ENCODE measurements around the gene ATP6V1D.
"Not testable (repeated sequence)": the region's sequence is repeated elsewhere in the genome, so short reads cannot be mapped to it uniquely, and the experiment has no call there.

Gene ATP6V1D

DNA sequence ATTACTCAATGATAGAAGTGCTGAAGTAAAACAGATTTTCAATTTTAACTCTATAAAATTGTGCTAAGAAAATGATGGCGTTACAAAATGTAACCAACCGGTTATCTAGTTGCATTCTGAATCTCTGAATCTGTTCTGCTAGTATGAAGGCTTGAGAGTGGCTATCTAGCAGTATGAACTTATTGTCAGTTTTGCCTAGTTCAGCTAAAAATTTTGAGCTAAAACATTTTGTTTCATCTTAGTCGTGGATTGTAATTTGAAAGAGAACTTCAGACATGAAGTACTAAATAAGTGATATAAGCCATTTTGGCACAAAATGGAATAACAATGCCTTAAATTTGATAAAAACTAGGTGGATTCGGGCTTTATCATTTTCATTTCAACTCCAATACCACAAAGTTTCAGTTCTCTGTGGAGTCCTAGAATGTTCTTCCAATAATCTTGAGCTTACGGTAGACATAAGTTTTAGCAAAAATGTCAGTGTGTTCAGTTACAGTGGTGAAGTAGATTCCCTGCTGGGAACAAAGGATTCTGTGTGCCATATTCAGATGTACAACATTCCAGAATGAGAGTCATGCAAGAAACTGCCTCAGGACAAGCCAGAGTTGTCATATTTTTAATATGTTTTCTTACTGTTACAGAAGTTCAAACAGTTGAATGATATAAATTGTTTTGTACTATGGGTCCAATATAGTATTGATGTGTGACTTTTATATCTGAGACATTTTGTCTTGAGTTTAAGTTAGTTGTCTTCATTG is 28.1 kb downstream of the ATP6V1D start:
- no peaks in the 10 kb centered on the region for H3K79me2 ChIP-seq (ENCODE audit: insufficient read depth, low read length)
- H2AFZ ChIP-seq (ENCODE audit: low read depth, low read length) = no peak overlapping the region
- no peaks in the 10 kb centered on the region for H3K4me1 ChIP-seq (ENCODE audit: insufficient read depth, low read length)
- DNase-seq (no peak), ATAC-seq (ENCODE audit: insufficient read depth, low read depth) (no peak)
- no peak overlapping the region for H3K27ac ChIP-seq (ENCODE audit: low read length)
- no peak for TF ChIP-seq EZH2 (IDR thresholded peaks at IDR 0.05; ENCODE audit: borderline replicate concordance, low read depth, low read length, severe bottlenecking)
- TF ChIP-seq, protein P1, sequence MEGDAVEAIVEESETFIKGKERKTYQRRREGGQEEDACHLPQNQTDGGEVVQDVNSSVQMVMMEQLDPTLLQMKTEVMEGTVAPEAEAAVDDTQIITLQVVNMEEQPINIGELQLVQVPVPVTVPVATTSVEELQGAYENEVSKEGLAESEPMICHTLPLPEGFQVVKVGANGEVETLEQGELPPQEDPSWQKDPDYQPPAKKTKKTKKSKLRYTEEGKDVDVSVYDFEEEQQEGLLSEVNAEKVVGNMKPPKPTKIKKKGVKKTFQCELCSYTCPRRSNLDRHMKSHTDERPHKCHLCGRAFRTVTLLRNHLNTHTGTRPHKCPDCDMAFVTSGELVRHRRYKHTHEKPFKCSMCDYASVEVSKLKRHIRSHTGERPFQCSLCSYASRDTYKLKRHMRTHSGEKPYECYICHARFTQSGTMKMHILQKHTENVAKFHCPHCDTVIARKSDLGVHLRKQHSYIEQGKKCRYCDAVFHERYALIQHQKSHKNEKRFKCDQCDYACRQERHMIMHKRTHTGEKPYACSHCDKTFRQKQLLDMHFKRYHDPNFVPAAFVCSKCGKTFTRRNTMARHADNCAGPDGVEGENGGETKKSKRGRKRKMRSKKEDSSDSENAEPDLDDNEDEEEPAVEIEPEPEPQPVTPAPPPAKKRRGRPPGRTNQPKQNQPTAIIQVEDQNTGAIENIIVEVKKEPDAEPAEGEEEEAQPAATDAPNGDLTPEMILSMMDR (IDR thresholded peaks at IDR 0.05; ENCODE audit: borderline replicate concordance, extremely low read depth, low read length, poor library complexity, severe bottlenecking) = no peak
- no peak overlapping the region for H3K9ac ChIP-seq (ENCODE audit: low read depth, low read length)
- no peaks in the 10 kb centered on the region for H3K9me3 ChIP-seq (ENCODE audit: insufficient read depth, low read length, severe bottlenecking)
- H3K4me3 ChIP-seq (ENCODE audit: low read depth in 1 of 2, low read length in 2 of 2) = no peak overlapping the region
- H3K4me2 ChIP-seq (ENCODE audit: insufficient read depth, low read length) = no peak overlapping the region
- no peaks in the 10 kb centered on the region for H4K20me1 ChIP-seq (ENCODE audit: insufficient read depth, low read length)
- H3K36me3 ChIP-seq (ENCODE audit: insufficient read depth, low read length) = peaks cover 45% of the 10 kb centered on the region
- H3K27me3 ChIP-seq (ENCODE audit: insufficient read depth, low read length, poor library complexity) = no peaks in the 10 kb centered on the region

DNA sequence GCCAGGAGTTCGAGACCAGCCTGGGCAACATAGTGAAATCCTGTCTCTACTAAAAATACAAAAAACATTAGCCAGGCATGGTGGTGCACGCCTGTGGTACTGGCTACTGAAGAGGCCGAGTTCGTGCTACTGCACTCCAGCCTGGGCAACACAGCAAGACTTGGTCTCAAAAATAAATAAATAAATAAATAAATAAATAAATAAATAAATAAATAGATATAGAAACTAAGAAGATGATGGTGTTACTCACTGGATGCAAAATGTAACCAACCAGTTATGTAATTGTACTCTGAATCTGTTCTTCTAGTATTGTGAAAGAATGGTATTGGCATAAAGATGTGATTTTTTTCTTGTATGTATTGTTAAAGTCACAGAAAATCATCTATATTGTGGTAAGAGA is 29.9 kb downstream of the ATP6V1D start:
- not testable (repeated sequence) for H2AFZ ChIP-seq (ENCODE audit: low read depth, low read length); DNase-seq; ATAC-seq (ENCODE audit: insufficient read depth, low read depth); H3K4me3 ChIP-seq (ENCODE audit: low read depth in 1 of 2, low read length in 2 of 2); H4K20me1 ChIP-seq (ENCODE audit: insufficient read depth, low read length); H3K4me2 ChIP-seq (ENCODE audit: insufficient read depth, low read length); H3K27ac ChIP-seq (ENCODE audit: low read length); H3K79me2 ChIP-seq (ENCODE audit: insufficient read depth, low read length); H3K9ac ChIP-seq (ENCODE audit: low read depth, low read length); H3K9me3 ChIP-seq (ENCODE audit: insufficient read depth, low read length, severe bottlenecking); H3K27me3 ChIP-seq (ENCODE audit: insufficient read depth, low read length, poor library complexity); H3K4me1 ChIP-seq (ENCODE audit: insufficient read depth, low read length)
- H3K36me3 ChIP-seq (ENCODE audit: insufficient read depth, low read length) = peaks cover 35% of the 10 kb centered on the region

DNA sequence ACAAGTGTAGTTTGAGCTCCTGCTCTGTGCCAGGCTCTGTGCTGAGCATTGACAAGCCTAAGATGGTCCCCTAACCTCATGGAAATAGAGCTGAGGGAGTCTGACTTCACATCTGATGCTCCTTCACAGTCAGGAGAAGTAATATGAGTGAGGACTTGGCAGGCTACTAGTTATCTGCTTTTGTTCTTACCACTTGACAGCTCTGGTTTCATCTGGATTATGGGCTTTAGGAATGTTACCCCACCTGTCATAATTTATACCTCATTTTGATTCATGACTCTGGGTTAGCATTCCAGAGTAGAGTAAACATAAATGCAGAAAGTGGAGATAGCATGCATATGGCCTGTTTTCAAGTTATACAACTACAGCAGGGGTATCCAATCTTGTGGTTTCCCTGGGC is 40.5 kb downstream of the ATP6V1D start:
- H3K4me1 ChIP-seq (ENCODE audit: insufficient read depth, low read length) = no peaks in the 10 kb centered on the region
- H3K9ac ChIP-seq (ENCODE audit: low read depth, low read length) = no peak overlapping the region
- H3K4me3 ChIP-seq (ENCODE audit: low read depth in 1 of 2, low read length in 2 of 2) = no peak overlapping the region
- ATAC-seq (ENCODE audit: insufficient read depth, low read depth) = 0 out of 3 replicates have a peak, but pooled peaks have one; percentile 35
- no peak overlapping the region for H3K4me2 ChIP-seq (ENCODE audit: insufficient read depth, low read length)
- H3K27me3 ChIP-seq (ENCODE audit: insufficient read depth, low read length, poor library complexity) = no peaks in the 10 kb centered on the region
- H3K9me3 ChIP-seq (ENCODE audit: insufficient read depth, low read length, severe bottlenecking) = no peaks in the 10 kb centered on the region
- H3K27ac ChIP-seq (ENCODE audit: low read length) = no peak overlapping the region
- no peaks in the 10 kb centered on the region for H4K20me1 ChIP-seq (ENCODE audit: insufficient read depth, low read length)
- no peak overlapping the region for H2AFZ ChIP-seq (ENCODE audit: low read depth, low read length)
- H3K79me2 ChIP-seq (ENCODE audit: insufficient read depth, low read length) = no peaks in the 10 kb centered on the region
- TF ChIP-seq, protein P1 (IDR thresholded peaks at IDR 0.05; ENCODE audit: borderline replicate concordance, extremely low read depth, low read length, poor library complexity, severe bottlenecking) = no peak
- TF ChIP-seq EZH2 (IDR thresholded peaks at IDR 0.05; ENCODE audit: borderline replicate concordance, low read depth, low read length, severe bottlenecking) = no peak
- DNase-seq = no peak
- peaks cover 35% of the 10 kb centered on the region; the same call in 1 of the 2 replicates for H3K36me3 ChIP-seq (ENCODE audit: insufficient read depth, low read length)

DNA sequence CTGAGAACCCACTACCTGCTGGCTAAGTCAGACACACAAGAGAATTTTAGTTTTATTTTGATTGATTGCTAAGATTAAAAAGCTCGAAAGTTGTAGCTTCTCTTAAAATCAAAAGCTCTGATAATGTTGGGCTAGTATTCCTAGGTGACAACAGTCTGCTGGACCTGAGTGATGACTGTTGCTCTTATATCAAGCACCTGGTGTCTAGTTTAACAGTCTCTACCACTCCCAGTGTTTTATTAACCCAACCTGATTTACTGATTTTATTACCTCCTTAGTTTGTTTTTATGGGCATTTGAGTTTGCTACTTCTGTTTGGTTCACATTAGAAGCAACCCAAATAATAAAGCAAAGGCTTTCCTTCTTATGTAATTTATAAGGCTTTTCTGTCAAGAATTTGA is 41.8 kb downstream of the ATP6V1D start:
- ATAC-seq (ENCODE audit: insufficient read depth, low read depth) = no peak
- no peaks in the 10 kb centered on the region for H3K9me3 ChIP-seq (ENCODE audit: insufficient read depth, low read length, severe bottlenecking)

More for the DNA sequence above, 41.8 kb downstream of the ATP6V1D start:
- no peak overlapping the region for H3K9ac ChIP-seq (ENCODE audit: low read depth, low read length)
- no peaks in the 10 kb centered on the region for H3K79me2 ChIP-seq (ENCODE audit: insufficient read depth, low read length)
- no peak for DNase-seq
- H3K27me3 ChIP-seq (ENCODE audit: insufficient read depth, low read length, poor library complexity) = no peaks in the 10 kb centered on the region
- no peak overlapping the region for H3K4me3 ChIP-seq (ENCODE audit: low read depth in 1 of 2, low read length in 2 of 2)
- no peaks in the 10 kb centered on the region for H4K20me1 ChIP-seq (ENCODE audit: insufficient read depth, low read length)
- no peak overlapping the region for H3K27ac ChIP-seq (ENCODE audit: low read length)
- peaks cover 30% of the 10 kb centered on the region; the same call in 1 of the 2 replicates for H3K36me3 ChIP-seq (ENCODE audit: insufficient read depth, low read length)
- no peaks in the 10 kb centered on the region for H3K4me1 ChIP-seq (ENCODE audit: insufficient read depth, low read length)
- no peak overlapping the region for H2AFZ ChIP-seq (ENCODE audit: low read depth, low read length)
- no peak overlapping the region for H3K4me2 ChIP-seq (ENCODE audit: insufficient read depth, low read length)
- TF ChIP-seq, protein P1 (IDR thresholded peaks at IDR 0.05; ENCODE audit: borderline replicate concordance, extremely low read depth, low read length, poor library complexity, severe bottlenecking) = no peak
- no peak for TF ChIP-seq EZH2 (IDR thresholded peaks at IDR 0.05; ENCODE audit: borderline replicate concordance, low read depth, low read length, severe bottlenecking)
